ENCODE data around the gene MRPS16. TPM values are rescaled to one million over a fixed set of nuclear protein-coding genes. Genes with fewer than 3 reads are reported as not detected.

Gene MRPS16
- polyA plus RNA-seq, 1 donor from 2014 or later: 80.6 TPM

DNA sequence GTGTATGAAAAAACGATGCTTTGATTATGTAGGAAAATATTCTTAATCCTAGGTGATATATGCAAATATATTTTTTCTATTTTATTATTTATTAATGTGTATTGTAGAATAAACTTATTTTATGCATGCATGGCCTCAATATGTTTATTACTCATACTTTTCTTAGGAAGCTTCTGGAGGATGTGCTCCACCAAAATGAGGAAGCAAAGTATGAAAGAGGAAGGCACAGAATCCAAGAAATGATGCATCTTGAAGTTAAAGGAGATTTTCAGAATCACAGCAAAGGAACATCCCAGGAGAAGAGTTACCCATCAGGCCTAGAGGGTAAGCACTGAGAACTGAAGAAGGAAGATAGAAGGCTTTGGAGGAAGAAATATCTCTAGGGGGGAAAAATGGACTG, 35.0 kb upstream of the MRPS16 start:
- H2AFZ ChIP-seq (ENCODE audit: low read depth, low read length): no peak overlapping the region
- H3K9me2 ChIP-seq (ENCODE audit: insufficient read depth, low read length): no peaks in the 10 kb centered on the region
- no peaks in the 10 kb centered on the region for H3K79me2 ChIP-seq (replicated peaks; ENCODE audit: insufficient read depth, low read length)
- H3K36me3 ChIP-seq (ENCODE audit: insufficient read depth, low read length): no peaks in the 10 kb centered on the region
- no peaks in the 10 kb centered on the region for H4K20me1 ChIP-seq (ENCODE audit: insufficient read depth)
- no peak overlapping the region for H3K4me3 ChIP-seq (ENCODE audit: low read length)
- H3K9ac ChIP-seq (ENCODE audit: low read length): no peak overlapping the region
- no peaks in the 10 kb centered on the region for H3K27me3 ChIP-seq (ENCODE audit: insufficient read depth, low read depth, low read length)
- H3K9me3 ChIP-seq (ENCODE audit: low read length): no peaks in the 10 kb centered on the region
- no peak overlapping the region for H3K4me2 ChIP-seq (ENCODE audit: low read length)
- TF ChIP-seq EP300 (conservative IDR thresholded peaks at IDR 0.05; ENCODE audit: poor library complexity, severe bottlenecking) (no peak), EZH2 (IDR thresholded peaks at IDR 0.05; ENCODE audit: borderline replicate concordance, insufficient read depth, low read length, poor library complexity, severe bottlenecking) (no peak), SMC3 (conservative IDR thresholded peaks at IDR 0.05; ENCODE audit: poor library complexity) (no peak), RAD21 (conservative IDR thresholded peaks at IDR 0.05) (no peak), TAF1 (IDR thresholded peaks at IDR 0.05; ENCODE audit: low read depth) (no peak), MXI1 (conservative IDR thresholded peaks at IDR 0.05; ENCODE audit: poor library complexity, severe bottlenecking) (no peak), POLR2AphosphoS5 (IDR thresholded peaks at IDR 0.05) (no peak), CTCF (IDR thresholded peaks at IDR 0.05; ENCODE audit: poor library complexity, severe bottlenecking) (no peak)
- TF ChIP-seq, protein P1, sequence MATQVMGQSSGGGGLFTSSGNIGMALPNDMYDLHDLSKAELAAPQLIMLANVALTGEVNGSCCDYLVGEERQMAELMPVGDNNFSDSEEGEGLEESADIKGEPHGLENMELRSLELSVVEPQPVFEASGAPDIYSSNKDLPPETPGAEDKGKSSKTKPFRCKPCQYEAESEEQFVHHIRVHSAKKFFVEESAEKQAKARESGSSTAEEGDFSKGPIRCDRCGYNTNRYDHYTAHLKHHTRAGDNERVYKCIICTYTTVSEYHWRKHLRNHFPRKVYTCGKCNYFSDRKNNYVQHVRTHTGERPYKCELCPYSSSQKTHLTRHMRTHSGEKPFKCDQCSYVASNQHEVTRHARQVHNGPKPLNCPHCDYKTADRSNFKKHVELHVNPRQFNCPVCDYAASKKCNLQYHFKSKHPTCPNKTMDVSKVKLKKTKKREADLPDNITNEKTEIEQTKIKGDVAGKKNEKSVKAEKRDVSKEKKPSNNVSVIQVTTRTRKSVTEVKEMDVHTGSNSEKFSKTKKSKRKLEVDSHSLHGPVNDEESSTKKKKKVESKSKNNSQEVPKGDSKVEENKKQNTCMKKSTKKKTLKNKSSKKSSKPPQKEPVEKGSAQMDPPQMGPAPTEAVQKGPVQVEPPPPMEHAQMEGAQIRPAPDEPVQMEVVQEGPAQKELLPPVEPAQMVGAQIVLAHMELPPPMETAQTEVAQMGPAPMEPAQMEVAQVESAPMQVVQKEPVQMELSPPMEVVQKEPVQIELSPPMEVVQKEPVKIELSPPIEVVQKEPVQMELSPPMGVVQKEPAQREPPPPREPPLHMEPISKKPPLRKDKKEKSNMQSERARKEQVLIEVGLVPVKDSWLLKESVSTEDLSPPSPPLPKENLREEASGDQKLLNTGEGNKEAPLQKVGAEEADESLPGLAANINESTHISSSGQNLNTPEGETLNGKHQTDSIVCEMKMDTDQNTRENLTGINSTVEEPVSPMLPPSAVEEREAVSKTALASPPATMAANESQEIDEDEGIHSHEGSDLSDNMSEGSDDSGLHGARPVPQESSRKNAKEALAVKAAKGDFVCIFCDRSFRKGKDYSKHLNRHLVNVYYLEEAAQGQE (IDR thresholded peaks at IDR 0.05; ENCODE audit: borderline replicate concordance): no peak
- H3F3A ChIP-seq (ENCODE audit: insufficient read depth, low read length, poor library complexity, severe bottlenecking): no peaks in the 10 kb centered on the region
- H3K27ac ChIP-seq (ENCODE audit: low read length): no peak overlapping the region

GRCh38 chr10:73281097-73281496, 28.7 kb upstream of the MRPS16 start:
- TF ChIP-seq EZH2 (IDR thresholded peaks at IDR 0.05; ENCODE audit: borderline replicate concordance, insufficient read depth, low read length, poor library complexity, severe bottlenecking) (no peak), TAF1 (IDR thresholded peaks at IDR 0.05; ENCODE audit: low read depth) (no peak), CTCF (IDR thresholded peaks at IDR 0.05; ENCODE audit: poor library complexity, severe bottlenecking) (no peak)
- Histone ChIP-seq H3K36me3 (ENCODE audit: insufficient read depth, low read length) (no peaks in the 10 kb centered on the region), H3K9me3 (ENCODE audit: low read length) (no peaks in the 10 kb centered on the region), H3K9ac (ENCODE audit: low read length) (no peak overlapping the region), H3K79me2 (replicated peaks; ENCODE audit: insufficient read depth, low read length) (no peaks in the 10 kb centered on the region), H4K20me1 (ENCODE audit: insufficient read depth) (no peaks in the 10 kb centered on the region), H2AFZ (ENCODE audit: low read depth, low read length) (no peak overlapping the region), H3K27ac (ENCODE audit: low read length) (no peak overlapping the region), H3K9me2 (ENCODE audit: insufficient read depth, low read length) (no peaks in the 10 kb centered on the region), H3K27me3 (ENCODE audit: insufficient read depth, low read depth, low read length) (no peaks in the 10 kb centered on the region), H3K4me2 (ENCODE audit: low read length) (no peak overlapping the region), H3K4me3 (ENCODE audit: low read length) (no peak overlapping the region), H3F3A (ENCODE audit: insufficient read depth, low read length, poor library complexity, severe bottlenecking) (no peaks in the 10 kb centered on the region)
